ENCODE measurements around the gene NADK2.
A peak's percentile ranks its signal among the peaks of the same experiment; 100 is the strongest.

NADK2 gene

DNA sequence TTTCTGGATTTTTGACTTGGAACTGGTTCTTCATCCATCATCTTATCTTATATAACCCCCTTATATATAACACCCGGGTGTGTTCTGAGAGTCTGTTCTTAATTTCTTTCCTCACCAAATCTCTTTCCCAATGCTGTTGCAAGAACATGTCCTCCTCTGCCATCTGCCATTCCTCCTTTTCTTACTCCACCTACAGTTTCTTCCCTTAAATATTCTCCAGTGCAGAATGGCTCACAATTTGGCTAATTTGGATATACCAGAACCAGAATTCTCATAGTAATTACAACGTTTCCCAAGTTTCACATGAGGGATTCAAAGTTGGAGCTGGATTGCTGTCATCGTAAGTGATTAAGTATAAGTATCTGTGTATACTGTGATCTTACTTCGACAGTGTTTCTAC lies 61.8 kb downstream of the NADK2 start:
- Histone ChIP-seq H2BK5ac (ENCODE audit: low read depth, low read length, poor library complexity, severe bottlenecking) (no peak overlapping the region), H2AFZ (ENCODE audit: low read depth, low read length) (no peak overlapping the region), H2AK5ac (ENCODE audit: low read length, severe bottlenecking) (no peak overlapping the region), H3K18ac (ENCODE audit: low read depth in 1 of 2, low read length in 2 of 2) (no peak overlapping the region), H3K36me3 (ENCODE audit: control insufficient read depth in 1 of 2, insufficient read depth in 2 of 2, low read depth in 1 of 2, low read length in 2 of 2) (peaks cover 2 to 67% of the 10 kb centered on the region in 2 experiments), H4K91ac (ENCODE audit: low read length) (no peak overlapping the region), H3K4me1 (ENCODE audit: control insufficient read depth, insufficient read depth, low read depth, low read length) (no peaks in the 10 kb centered on the region), H3K27ac (ENCODE audit: low read length, poor library complexity, severe bottlenecking) (no peak overlapping the region), H3K4ac (ENCODE audit: low read depth in 1 of 2, low read length in 2 of 2) (no peak overlapping the region), H3K14ac (ENCODE audit: low read length in 2 of 2) (no peak overlapping the region), H2BK120ac (ENCODE audit: low read depth, low read length) (no peak overlapping the region), H3K4me2 (ENCODE audit: low read length, poor library complexity, severe bottlenecking) (no peak overlapping the region), H3K23ac (ENCODE audit: low read length in 2 of 2) (no peak overlapping the region), H4K8ac (ENCODE audit: low read length) (no peak overlapping the region), H2BK12ac (ENCODE audit: low read length in 2 of 2) (no peak overlapping the region), H3K9ac (ENCODE audit: low read length) (no peak overlapping the region), H3K27me3 (ENCODE audit: control insufficient read depth in 1 of 2, insufficient read depth in 1 of 2, low read length in 2 of 2) (no peaks in the 10 kb centered on the region), H2BK15ac (ENCODE audit: low read depth, poor library complexity, severe bottlenecking) (no peak overlapping the region), H3K9me3 (ENCODE audit: control insufficient read depth, low read length) (no peaks in the 10 kb centered on the region), H3K4me3 (ENCODE audit: insufficient read depth in 1 of 2, low read depth in 1 of 2, low read length in 2 of 2) (no peak overlapping the region), H3K79me1 (replicated peaks; ENCODE audit: low read length, poor library complexity, severe bottlenecking) (peaks cover 11% of the 10 kb centered on the region)
- no peak for DNase-seq
- WGBS = over 99% methylated on average over 2 of the region's 4 CpGs

DNA sequence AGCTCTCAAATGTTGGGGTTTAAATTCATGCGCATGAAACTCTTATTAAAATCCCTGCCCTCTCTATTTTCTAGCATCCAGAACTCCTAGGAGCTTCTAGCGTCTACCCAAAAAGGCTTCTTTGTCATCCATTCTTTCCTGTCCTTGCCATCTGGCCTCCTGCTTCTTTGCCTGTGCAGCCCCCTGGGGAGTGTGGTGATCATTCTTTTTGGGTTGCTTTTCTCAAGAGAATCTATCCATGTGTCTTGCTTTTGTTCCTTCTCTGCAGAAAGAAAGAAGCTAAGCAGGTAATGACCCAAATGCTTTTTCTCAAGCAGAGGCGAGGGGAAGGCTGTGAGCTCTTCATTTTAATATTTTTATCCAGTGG lies 63.2 kb downstream of the NADK2 start:
- Histone ChIP-seq H3K4me2 (ENCODE audit: low read length, poor library complexity, severe bottlenecking) (no peak overlapping the region), H2BK12ac (ENCODE audit: low read length in 2 of 2) (no peak overlapping the region), H2BK15ac (ENCODE audit: low read depth, poor library complexity, severe bottlenecking) (no peak overlapping the region), H2BK5ac (ENCODE audit: low read depth, low read length, poor library complexity, severe bottlenecking) (no peak overlapping the region), H3K18ac (ENCODE audit: low read depth in 1 of 2, low read length in 2 of 2) (no peak overlapping the region), H3K27me3 (ENCODE audit: control insufficient read depth in 1 of 2, insufficient read depth in 1 of 2, low read length in 2 of 2) (no peaks in the 10 kb centered on the region), H3K14ac (ENCODE audit: low read length in 2 of 2) (no peak overlapping the region), H3K4me3 (ENCODE audit: insufficient read depth in 1 of 2, low read depth in 1 of 2, low read length in 2 of 2) (no peak overlapping the region), H3K36me3 (ENCODE audit: control insufficient read depth in 1 of 2, insufficient read depth in 2 of 2, low read depth in 1 of 2, low read length in 2 of 2) (peaks cover 2 to 76% of the 10 kb centered on the region in 2 experiments), H3K79me1 (replicated peaks; ENCODE audit: low read length, poor library complexity, severe bottlenecking) (peaks cover 15% of the 10 kb centered on the region), H3K23ac (ENCODE audit: low read length in 2 of 2) (no peak overlapping the region), H3K9me3 (ENCODE audit: control insufficient read depth, low read length) (no peaks in the 10 kb centered on the region), H3K4ac (ENCODE audit: low read depth in 1 of 2, low read length in 2 of 2) (no peak overlapping the region), H2AFZ (ENCODE audit: low read depth, low read length) (no peak overlapping the region), H3K4me1 (ENCODE audit: control insufficient read depth, insufficient read depth, low read depth, low read length) (no peaks in the 10 kb centered on the region), H4K8ac (ENCODE audit: low read length) (no peak overlapping the region), H3K9ac (ENCODE audit: low read length) (no peak overlapping the region), H4K91ac (ENCODE audit: low read length) (no peak overlapping the region), H2BK120ac (ENCODE audit: low read depth, low read length) (no peak overlapping the region), H3K27ac (ENCODE audit: low read length, poor library complexity, severe bottlenecking) (no peak overlapping the region), H2AK5ac (ENCODE audit: low read length, severe bottlenecking) (peak overlapping the region; percentile 45)
- DNase-seq = no peak
- WGBS = 89% methylated on average over 3 of the region's 3 CpGs

DNA sequence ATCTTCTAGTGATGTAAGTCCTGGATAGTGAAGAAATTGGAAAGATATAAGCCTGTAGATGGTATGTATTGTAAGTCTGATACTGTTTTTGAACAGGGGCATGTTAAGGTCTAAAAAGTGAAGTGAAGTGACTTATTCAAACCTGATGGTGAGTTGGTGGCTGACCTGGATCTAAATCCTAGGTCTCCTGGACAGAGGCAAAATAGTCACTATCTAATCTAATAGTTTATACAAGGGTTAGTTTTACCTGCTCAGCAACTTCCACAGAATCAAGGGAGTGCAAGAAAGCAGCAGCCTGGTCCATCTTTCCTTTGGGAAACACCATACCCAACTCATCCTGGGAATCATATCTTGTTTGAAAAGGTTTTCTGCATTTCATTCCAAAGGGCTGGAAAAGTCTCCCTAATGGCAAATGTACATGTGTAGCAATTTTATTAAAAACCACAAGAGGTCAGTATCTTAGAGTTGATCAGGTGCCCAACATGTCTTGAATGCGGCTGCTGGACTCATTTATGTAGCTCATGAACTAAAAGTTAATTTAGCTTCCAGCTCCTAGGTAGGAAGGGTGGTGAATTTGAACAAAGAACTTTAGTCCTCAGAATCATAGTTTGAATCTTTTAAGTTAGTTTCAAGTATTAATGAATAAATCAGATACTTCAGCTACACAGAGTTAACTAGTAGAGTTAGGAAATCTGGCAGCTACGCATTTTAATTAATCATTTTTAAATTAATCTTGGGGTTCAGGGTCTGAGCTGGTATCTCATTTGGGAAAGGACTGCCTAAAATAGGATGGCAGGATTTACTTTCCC lies 63.8 kb downstream of the NADK2 start:
- Histone ChIP-seq H2BK15ac (ENCODE audit: low read depth, poor library complexity, severe bottlenecking) (no peak overlapping the region), H3K4me2 (ENCODE audit: low read length, poor library complexity, severe bottlenecking) (no peak overlapping the region), H2BK5ac (ENCODE audit: low read depth, low read length, poor library complexity, severe bottlenecking) (no peak overlapping the region), H2AFZ (ENCODE audit: low read depth, low read length) (no peak overlapping the region), H3K27me3 (ENCODE audit: control insufficient read depth in 1 of 2, insufficient read depth in 1 of 2, low read length in 2 of 2) (no peaks in the 10 kb centered on the region), H3K4ac (ENCODE audit: low read depth in 1 of 2, low read length in 2 of 2) (no peak overlapping the region), H2BK12ac (ENCODE audit: low read length in 2 of 2) (no peak overlapping the region), H3K9ac (ENCODE audit: low read length) (no peak overlapping the region), H4K8ac (ENCODE audit: low read length) (no peak overlapping the region), H2AK5ac (ENCODE audit: low read length, severe bottlenecking) (no peak overlapping the region), H4K91ac (ENCODE audit: low read length) (no peak overlapping the region), H3K4me1 (ENCODE audit: control insufficient read depth, insufficient read depth, low read depth, low read length) (no peaks in the 10 kb centered on the region), H3K79me1 (replicated peaks; ENCODE audit: low read length, poor library complexity, severe bottlenecking) (peaks cover 18% of the 10 kb centered on the region), H3K18ac (ENCODE audit: low read depth in 1 of 2, low read length in 2 of 2) (no peak overlapping the region), H3K23ac (ENCODE audit: low read length in 2 of 2) (no peak overlapping the region), H3K14ac (ENCODE audit: low read length in 2 of 2) (no peak overlapping the region), H2BK120ac (ENCODE audit: low read depth, low read length) (no peak overlapping the region), H3K36me3 (ENCODE audit: control insufficient read depth in 1 of 2, insufficient read depth in 2 of 2, low read depth in 1 of 2, low read length in 2 of 2) (peaks cover 2 to 81% of the 10 kb centered on the region in 2 experiments), H3K9me3 (ENCODE audit: control insufficient read depth, low read length) (no peaks in the 10 kb centered on the region), H3K4me3 (ENCODE audit: insufficient read depth in 1 of 2, low read depth in 1 of 2, low read length in 2 of 2) (no peak overlapping the region), H3K27ac (ENCODE audit: low read length, poor library complexity, severe bottlenecking) (no peak overlapping the region)
- peak; percentile 62 for DNase-seq
- 69% methylated on average over 1 of the region's 2 CpGs for WGBS

DNA sequence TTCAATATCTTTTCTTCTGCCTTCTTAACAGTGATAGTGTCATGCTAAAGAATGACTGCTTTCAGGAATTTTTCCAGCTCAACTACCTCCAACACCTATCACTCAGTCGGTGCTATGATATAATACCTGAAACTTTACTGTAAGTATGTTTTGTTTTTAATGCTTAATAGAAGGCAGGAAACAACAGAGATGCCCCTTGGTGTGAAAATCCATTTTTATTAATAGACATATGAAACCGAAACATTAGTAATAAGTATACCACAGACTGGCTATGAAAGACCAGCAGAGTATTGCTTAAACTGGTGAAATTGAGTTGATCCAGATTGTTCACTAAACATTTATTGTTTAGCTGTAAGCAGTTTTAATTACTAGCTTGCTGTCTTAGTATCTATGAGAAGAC lies 64.6 kb downstream of the NADK2 start:
- H4K8ac ChIP-seq (ENCODE audit: low read length) = no peak overlapping the region
- H3K9me3 ChIP-seq (ENCODE audit: control insufficient read depth, low read length) = no peaks in the 10 kb centered on the region
- peaks cover 2 to 85% of the 10 kb centered on the region in 2 experiments for H3K36me3 ChIP-seq (ENCODE audit: control insufficient read depth in 1 of 2, insufficient read depth in 2 of 2, low read depth in 1 of 2, low read length in 2 of 2)
- H2BK12ac ChIP-seq (ENCODE audit: low read length in 2 of 2) = no peak overlapping the region
- no peak overlapping the region for H2AFZ ChIP-seq (ENCODE audit: low read depth, low read length)
- DNase-seq = no peak
- no peak overlapping the region for H3K9ac ChIP-seq (ENCODE audit: low read length)
- no peaks in the 10 kb centered on the region for H3K27me3 ChIP-seq (ENCODE audit: control insufficient read depth in 1 of 2, insufficient read depth in 1 of 2, low read length in 2 of 2)
- H2AK5ac ChIP-seq (ENCODE audit: low read length, severe bottlenecking) = no peak overlapping the region
- no peak overlapping the region for H3K18ac ChIP-seq (ENCODE audit: low read depth in 1 of 2, low read length in 2 of 2)
- H3K4ac ChIP-seq (ENCODE audit: low read depth in 1 of 2, low read length in 2 of 2) = no peak overlapping the region
- no peak overlapping the region for H2BK15ac ChIP-seq (ENCODE audit: low read depth, poor library complexity, severe bottlenecking)
- no peak overlapping the region for H2BK120ac ChIP-seq (ENCODE audit: low read depth, low read length)
- no peak overlapping the region for H3K4me2 ChIP-seq (ENCODE audit: low read length, poor library complexity, severe bottlenecking)
- WGBS = no CpG with 5 or more reads among the region's 2 CpGs
- H4K91ac ChIP-seq (ENCODE audit: low read length) = no peak overlapping the region
- no peak overlapping the region for H3K23ac ChIP-seq (ENCODE audit: low read length in 2 of 2)
- no peaks in the 10 kb centered on the region for H3K4me1 ChIP-seq (ENCODE audit: control insufficient read depth, insufficient read depth, low read depth, low read length)
- H3K4me3 ChIP-seq (ENCODE audit: insufficient read depth in 1 of 2, low read depth in 1 of 2, low read length in 2 of 2) = no peak overlapping the region
- H3K14ac ChIP-seq (ENCODE audit: low read length in 2 of 2) = no peak overlapping the region
- no peak overlapping the region for H2BK5ac ChIP-seq (ENCODE audit: low read depth, low read length, poor library complexity, severe bottlenecking)
- H3K79me1 ChIP-seq (replicated peaks; ENCODE audit: low read length, poor library complexity, severe bottlenecking) = peaks cover 18% of the 10 kb centered on the region
- H3K27ac ChIP-seq (ENCODE audit: low read length, poor library complexity, severe bottlenecking) = no peak overlapping the region
